Measurements from ENCODE around the gene PCSK4. TPM values are rescaled to one million over a fixed set of nuclear protein-coding genes. Genes with fewer than 3 reads are reported as not detected.

Gene PCSK4
- total and polyA plus RNA-seq, 2 donors from 2014 or later: 5.3 to 5.5 TPM

DNA sequence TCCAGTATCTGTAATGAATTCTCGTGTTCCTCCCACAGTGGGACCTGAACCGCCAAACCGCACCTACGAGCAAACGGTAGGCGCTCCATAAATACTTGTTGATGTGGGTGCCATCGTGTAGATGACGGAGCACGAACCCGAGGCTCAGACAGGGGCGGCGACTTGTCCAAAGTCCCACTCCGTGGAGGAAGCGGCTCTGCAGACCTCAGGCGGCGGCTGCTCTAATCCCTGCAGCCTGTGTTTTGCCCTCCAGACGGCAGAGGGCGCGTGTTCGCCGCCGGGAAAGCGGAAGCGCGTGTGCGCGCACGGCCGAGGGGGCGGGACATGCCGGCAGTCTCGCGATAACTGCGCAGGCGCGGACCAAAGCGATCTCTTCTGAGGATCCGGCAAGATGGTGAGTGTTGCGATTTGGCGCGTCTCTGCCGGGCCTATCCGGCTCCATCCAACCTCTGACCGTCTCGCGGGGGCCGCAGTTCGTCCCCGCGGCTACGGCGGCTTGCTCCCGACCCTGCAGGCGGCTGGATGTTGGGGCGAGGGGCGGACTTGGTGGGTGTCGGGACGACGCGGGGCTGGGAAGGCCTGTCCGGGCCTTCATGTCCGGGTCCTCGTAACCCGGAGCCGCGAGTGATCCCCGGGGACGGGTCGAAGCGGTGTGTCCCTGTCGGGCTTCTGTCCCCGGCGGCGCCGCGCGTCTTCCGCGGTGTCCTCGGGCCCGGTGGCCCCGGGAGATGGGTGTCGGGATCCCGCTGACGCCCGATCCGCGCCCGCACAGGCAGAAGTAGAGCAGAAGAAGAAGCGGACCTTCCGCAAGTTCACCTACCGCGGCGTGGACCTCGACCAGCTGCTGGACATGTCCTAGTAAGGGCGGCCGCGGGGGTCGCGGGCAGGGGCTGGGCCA, 51.9 kb downstream of the PCSK4 start, which contains the start of gene RPS15:
Gene RPS15 (plus strand): TSS at position 362 of the 898 bp plus-strand sequence. CDS start 30 bp downstream, at position 392.
- TF ChIP-seq, protein P1, sequence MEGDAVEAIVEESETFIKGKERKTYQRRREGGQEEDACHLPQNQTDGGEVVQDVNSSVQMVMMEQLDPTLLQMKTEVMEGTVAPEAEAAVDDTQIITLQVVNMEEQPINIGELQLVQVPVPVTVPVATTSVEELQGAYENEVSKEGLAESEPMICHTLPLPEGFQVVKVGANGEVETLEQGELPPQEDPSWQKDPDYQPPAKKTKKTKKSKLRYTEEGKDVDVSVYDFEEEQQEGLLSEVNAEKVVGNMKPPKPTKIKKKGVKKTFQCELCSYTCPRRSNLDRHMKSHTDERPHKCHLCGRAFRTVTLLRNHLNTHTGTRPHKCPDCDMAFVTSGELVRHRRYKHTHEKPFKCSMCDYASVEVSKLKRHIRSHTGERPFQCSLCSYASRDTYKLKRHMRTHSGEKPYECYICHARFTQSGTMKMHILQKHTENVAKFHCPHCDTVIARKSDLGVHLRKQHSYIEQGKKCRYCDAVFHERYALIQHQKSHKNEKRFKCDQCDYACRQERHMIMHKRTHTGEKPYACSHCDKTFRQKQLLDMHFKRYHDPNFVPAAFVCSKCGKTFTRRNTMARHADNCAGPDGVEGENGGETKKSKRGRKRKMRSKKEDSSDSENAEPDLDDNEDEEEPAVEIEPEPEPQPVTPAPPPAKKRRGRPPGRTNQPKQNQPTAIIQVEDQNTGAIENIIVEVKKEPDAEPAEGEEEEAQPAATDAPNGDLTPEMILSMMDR (IDR thresholded peaks at IDR 0.05; ENCODE audit: borderline replicate concordance, extremely low read depth, insufficient read depth): peak; percentile 98
- Histone ChIP-seq H3K27ac (ENCODE audit: low read depth in 2 of 2, low read length in 2 of 2) (peak within 1 kb of the TSS; percentile 80 to 91), H3K9me3 (ENCODE audit: control insufficient read depth in 2 of 3, insufficient read depth in 1 of 3, low read length in 3 of 3) (no peaks in the 10 kb centered on the region), H3K36me3 (ENCODE audit: control insufficient read depth in 2 of 3, insufficient read depth in 3 of 3, low read length in 3 of 3) (peaks cover 2 to 21% (median 14%) of the 10 kb centered on the region in 3 donors), H3K27me3 (ENCODE audit: control insufficient read depth, insufficient read depth, low read length) (no peaks in the 10 kb centered on the region), H3K4me3 (ENCODE audit: low read length in 3 of 3) (peak within 1 kb of the TSS; percentile 68 to 86 (median 82)), H3K9ac (ENCODE audit: low read length in 3 of 3) (peak within 1 kb of the TSS; percentile 43 to 89 (median 60)), H3K4me1 (ENCODE audit: control insufficient read depth in 2 of 3, insufficient read depth in 2 of 3, low read depth in 1 of 3, low read length in 3 of 3) (peaks cover 0 to 12% (median 3%) of the 10 kb centered on the region in 3 donors)
- FAIRE-seq (no peak), DNase-seq (peak; percentile 96 to 98 (median 97))
- intact Hi-C loops (cut with DNase I): no loop called here

DNA sequence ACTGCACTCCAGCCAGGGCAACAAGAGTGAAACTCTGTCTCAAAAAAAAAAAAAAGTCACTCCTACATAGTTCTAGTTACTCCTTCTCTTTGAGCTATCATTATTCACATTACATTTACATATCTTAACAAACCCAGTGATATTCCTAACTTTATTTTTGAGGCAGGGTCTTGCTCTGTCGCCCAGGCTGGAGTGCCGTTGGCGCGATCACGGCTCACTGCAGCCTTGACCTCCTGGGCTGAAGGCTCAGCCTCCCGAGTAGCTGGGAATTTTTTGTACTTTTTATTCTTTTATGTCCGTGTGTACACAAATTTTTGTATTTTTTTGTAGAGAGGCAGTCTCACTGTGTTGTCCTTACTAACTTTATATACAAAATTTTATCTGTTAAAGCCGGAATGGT, 52.5 kb downstream of the PCSK4 start:
- peak overlapping the region in 1 of 3 donors; percentile 86 for H3K4me3 ChIP-seq (ENCODE audit: low read length in 3 of 3)
- DNase-seq (no peak), FAIRE-seq (no peak)
- H3K36me3 ChIP-seq (ENCODE audit: control insufficient read depth in 2 of 3, insufficient read depth in 3 of 3, low read length in 3 of 3): peaks cover 2 to 25% (median 14%) of the 10 kb centered on the region in 3 donors
- H3K27ac ChIP-seq (ENCODE audit: low read depth in 2 of 2, low read length in 2 of 2): no peak overlapping the region
- TF ChIP-seq, protein P1 (IDR thresholded peaks at IDR 0.05; ENCODE audit: borderline replicate concordance, extremely low read depth, insufficient read depth): no peak
- H3K4me1 ChIP-seq (ENCODE audit: control insufficient read depth in 2 of 3, insufficient read depth in 2 of 3, low read depth in 1 of 3, low read length in 3 of 3): peaks cover 0 to 12% (median 3%) of the 10 kb centered on the region in 3 donors
- H3K9me3 ChIP-seq (ENCODE audit: control insufficient read depth in 2 of 3, insufficient read depth in 1 of 3, low read length in 3 of 3): no peaks in the 10 kb centered on the region
- peak overlapping the region in 1 of 3 donors; percentile 46 for H3K9ac ChIP-seq (ENCODE audit: low read length in 3 of 3)
- intact Hi-C loops (cut with DNase I): no loop called here
- H3K27me3 ChIP-seq (ENCODE audit: control insufficient read depth, insufficient read depth, low read length): no peaks in the 10 kb centered on the region

DNA sequence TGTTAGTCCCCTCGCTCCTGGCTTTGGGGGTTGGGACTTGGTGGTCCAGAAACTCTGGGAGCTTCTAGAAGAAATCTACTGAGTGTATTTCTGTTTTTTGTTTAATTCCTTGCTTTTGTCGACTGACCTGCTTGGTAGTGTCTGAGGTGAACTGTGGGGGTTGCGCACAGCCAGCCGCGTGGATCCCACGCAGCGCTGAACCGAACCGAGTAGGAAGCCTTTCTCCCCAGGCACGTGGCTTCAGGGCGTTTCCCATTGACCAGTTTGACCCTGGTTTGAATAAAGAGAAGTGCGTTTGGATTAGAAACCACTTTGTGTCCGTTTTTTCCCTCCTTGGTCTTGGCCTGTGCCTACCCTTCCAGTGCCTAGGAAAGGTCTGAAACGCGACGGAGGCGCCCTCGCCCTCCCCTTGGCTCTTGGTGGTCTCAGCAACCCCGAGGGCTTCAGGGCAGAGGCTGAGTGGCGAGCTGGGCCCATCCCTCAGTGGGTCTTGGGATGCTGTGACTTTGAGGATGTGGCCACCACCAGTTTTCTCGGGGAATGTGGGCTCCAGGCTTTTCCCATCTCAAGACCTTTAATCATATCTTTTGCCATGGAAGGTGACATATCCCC, 54.7 kb downstream of the PCSK4 start:
- Histone ChIP-seq H3K4me1 (ENCODE audit: control insufficient read depth in 2 of 3, insufficient read depth in 2 of 3, low read depth in 1 of 3, low read length in 3 of 3) (peaks cover 0 to 11% (median 3%) of the 10 kb centered on the region in 3 donors), H3K27me3 (ENCODE audit: control insufficient read depth, insufficient read depth, low read length) (no peaks in the 10 kb centered on the region), H3K27ac (ENCODE audit: low read depth in 2 of 2, low read length in 2 of 2) (no peak overlapping the region), H3K9me3 (ENCODE audit: control insufficient read depth in 2 of 3, insufficient read depth in 1 of 3, low read length in 3 of 3) (no peaks in the 10 kb centered on the region), H3K4me3 (ENCODE audit: low read length in 3 of 3) (no peak overlapping the region), H3K36me3 (ENCODE audit: control insufficient read depth in 2 of 3, insufficient read depth in 3 of 3, low read length in 3 of 3) (peaks cover 1 to 17% (median 12%) of the 10 kb centered on the region in 3 donors), H3K9ac (ENCODE audit: low read length in 3 of 3) (no peak overlapping the region)
- FAIRE-seq (no peak), DNase-seq (no peak)
- TF ChIP-seq, protein P1 (IDR thresholded peaks at IDR 0.05; ENCODE audit: borderline replicate concordance, extremely low read depth, insufficient read depth): no peak
- intact Hi-C loops (cut with DNase I): no loop called here
